ENCODE measurements around the gene TESK1.
"Not testable (repeated sequence)": the region's sequence is repeated elsewhere in the genome, so short reads cannot be mapped to it uniquely, and the experiment has no call there.

TESK1 gene

GRCh38 chr9:35616681-35617459 is 11.8 kb downstream of the TESK1 start:
- peak; percentile 17 for DNase-seq

- DNase-seq, result no peak
These were observed 12.5 kb downstream of the TESK1 start for GRCh38 chr9:35617548-35617947.

- DNase-seq, result no peak
These were observed 13.3 kb downstream of the TESK1 start, which contains the start of gene CD72 for GRCh38 chr9:35618325-35618727. CD72 (minus strand) TSS chr9:35618413; CDS start chr9:35618303, 110 bp downstream.

GRCh38 chr9:35618854-35619799 is 14.1 kb downstream of the TESK1 start:
- no peak for DNase-seq

- DNase-seq, result no peak
These were observed 14.7 kb downstream of the TESK1 start for GRCh38 chr9:35619800-35620158.

- DNase-seq, result no peak
These were observed 22.5 kb downstream of the TESK1 start for GRCh38 chr9:35627575-35627974.

GRCh38 chr9:35628389-35628991 is 23.4 kb downstream of the TESK1 start:
- no peak for DNase-seq

- DNase-seq, result no peak
These were observed 24.5 kb downstream of the TESK1 start for GRCh38 chr9:35629597-35629996.

- DNase-seq, result no peak
These were observed 30.7 kb downstream of the TESK1 start for GRCh38 chr9:35635730-35636129.

- no peak for DNase-seq
These were observed 31.2 kb downstream of the TESK1 start for GRCh38 chr9:35636135-35636876.

GRCh38 chr9:35636877-35637246 is 31.8 kb downstream of the TESK1 start:
- DNase-seq, result not testable (repeated sequence)

- not testable (repeated sequence) for DNase-seq
These were observed 32.4 kb downstream of the TESK1 start for GRCh38 chr9:35637427-35637955.

GRCh38 chr9:35638751-35639150 is 33.7 kb downstream of the TESK1 start:
- DNase-seq, result not testable (repeated sequence)

- DNase-seq, result not testable (repeated sequence)
These were observed 34.2 kb downstream of the TESK1 start for GRCh38 chr9:35639225-35639624.

GRCh38 chr9:35639631-35640030 is 34.6 kb downstream of the TESK1 start:
- DNase-seq, result no peak

- DNase-seq, result not testable (repeated sequence)
These were observed 35.4 kb downstream of the TESK1 start for GRCh38 chr9:35640431-35640830.

GRCh38 chr9:35641478-35641877 is 36.4 kb downstream of the TESK1 start:
- not testable (repeated sequence) for DNase-seq

- no peak for DNase-seq
These were observed 38.0 kb downstream of the TESK1 start for GRCh38 chr9:35643046-35643445.

- DNase-seq, result not testable (repeated sequence)
These were observed 40.7 kb downstream of the TESK1 start for GRCh38 chr9:35645736-35646135.

GRCh38 chr9:35646153-35646532 is 41.1 kb downstream of the TESK1 start:
- DNase-seq, result peak; percentile 73

GRCh38 chr9:35646533-35647265 is 41.6 kb downstream of the TESK1 start:
- peak; percentile 73 for DNase-seq
